Fibroblast of mammary gland (primary cell): ENCODE measurements around the gene TGDS.
"Not testable (repeated sequence)": the region's sequence is repeated elsewhere in the genome, so short reads cannot be mapped to it uniquely, and the experiment has no call there.

ENCODE experiments used
- DNase-seq: peaks from one replicate; pipeline ENCODE4 v3.0.0-alpha.2; 2010; ENCODE audit warnings: low read depth
- H3K4me3 ChIP-seq: 2 replicates; pipeline ENCODE4 v1.5.1; 2011; ENCODE audit warnings: low read depth, mild to moderate bottlenecking, low read length, moderate library complexity; ENCODE audit not compliant: control insufficient read depth
- CTCF ChIP-seq: conservative IDR thresholded peaks from 2 replicates; pipeline ENCODE4 v1.5.1; 2011; ENCODE audit warnings: low read depth, low read length, inconsistent platforms; ENCODE audit not compliant: control insufficient read depth, insufficient read depth

TGDS gene

GRCh38 chr13:94534166-94534565, 61.8 kb downstream of the TGDS start:
- DNase-seq = peak; percentile 42
- no peak for TF ChIP-seq CTCF
- no peak overlapping the region for H3K4me3 ChIP-seq

GRCh38 chr13:94532278-94532677, 63.7 kb downstream of the TGDS start:
- DNase-seq, H3K4me3 ChIP-seq: not testable (repeated sequence)

GRCh38 chr13:94526956-94527355, 69.0 kb downstream of the TGDS start:
- not testable (repeated sequence) for DNase-seq, H3K4me3 ChIP-seq

GRCh38 chr13:94525781-94526180, 70.2 kb downstream of the TGDS start:
- DNase-seq = no peak
- no peak overlapping the region for H3K4me3 ChIP-seq
- TF ChIP-seq CTCF = no peak

- no peak for DNase-seq
- no peak overlapping the region for H3K4me3 ChIP-seq
- no peak for TF ChIP-seq CTCF
Observed at GRCh38 chr13:94524407-94524806, 71.5 kb downstream of the TGDS start.
